NCI-H510A treated with DMSO at 0.1 percent for 48 hours (cell line): ENCODE measurements around the gene HACD4.
"Not testable (repeated sequence)": the region's sequence is repeated elsewhere in the genome, so short reads cannot be mapped to it uniquely, and the experiment has no call there.

Experiments
- DNase-seq: peaks from one replicate; lab custom pipeline; 2025; lab: John Stamatoyannopoulos, UW

HACD4 gene

GRCh38 chr9:20973246-20973947 is 58.0 kb downstream of the HACD4 start:
- not testable (repeated sequence) for DNase-seq

GRCh38 chr9:20972684-20973083 is 58.8 kb downstream of the HACD4 start:
- no peak for DNase-seq

GRCh38 chr9:20962536-20963225 is 68.8 kb downstream of the HACD4 start:
- DNase-seq = no peak

GRCh38 chr9:20950707-20951106 is 80.7 kb downstream of the HACD4 start:
- no peak for DNase-seq
